GM21825 (cell line): ENCODE measurements around the gene EFNA5.
A peak's percentile ranks its signal among the peaks of the same experiment; 100 is the strongest.
"Not testable (repeated sequence)": the region's sequence is repeated elsewhere in the genome, so short reads cannot be mapped to it uniquely, and the experiment has no call there.

ENCODE experiments used
- ATAC-seq: cut with Tn5 transposase; IDR thresholded peaks from one replicate; pipeline ENCODE4 v1.9.1; 2021; ENCODE audit warnings: mild to moderate bottlenecking, moderate library complexity; ENCODE audit not compliant: unreplicated experiment

The EFNA5 gene

DNA sequence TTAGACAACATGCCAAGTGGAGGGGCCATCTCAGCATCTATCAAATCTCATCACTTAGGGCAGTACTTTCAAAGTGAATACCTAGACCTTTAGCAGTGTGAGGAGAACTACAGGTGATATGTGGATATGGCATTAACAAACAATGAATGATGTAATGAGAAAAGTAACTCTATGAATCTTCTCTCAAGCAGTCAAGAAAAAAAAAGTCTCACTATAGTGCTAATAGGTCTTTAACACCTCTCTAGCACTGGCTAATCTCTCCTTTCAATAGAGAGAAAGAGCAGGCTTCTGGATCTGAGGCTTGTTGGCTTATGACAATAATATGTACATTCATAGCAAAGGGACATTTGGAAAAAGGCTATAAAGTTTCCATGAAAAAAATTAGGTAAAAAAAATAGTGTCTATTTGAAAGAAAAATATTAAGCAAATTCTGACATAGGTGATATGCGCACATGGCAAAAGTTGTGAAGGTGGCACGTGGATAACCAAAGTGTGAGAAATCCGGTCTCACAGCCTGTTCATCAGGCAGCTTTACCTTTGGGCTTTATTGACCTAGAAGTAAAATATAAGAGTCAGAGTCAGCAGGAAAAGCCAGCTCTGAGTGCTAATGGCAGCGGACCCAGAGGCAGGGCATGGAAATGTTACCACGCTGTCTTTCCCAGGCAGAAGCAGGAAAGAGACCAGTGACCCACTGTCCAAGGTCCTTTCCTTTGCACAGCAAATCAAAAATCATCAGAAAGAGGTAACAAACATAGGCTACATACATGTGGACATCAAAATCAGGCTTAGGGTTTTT is 203.4 kb downstream of the EFNA5 start:
- ATAC-seq = no peak

DNA sequence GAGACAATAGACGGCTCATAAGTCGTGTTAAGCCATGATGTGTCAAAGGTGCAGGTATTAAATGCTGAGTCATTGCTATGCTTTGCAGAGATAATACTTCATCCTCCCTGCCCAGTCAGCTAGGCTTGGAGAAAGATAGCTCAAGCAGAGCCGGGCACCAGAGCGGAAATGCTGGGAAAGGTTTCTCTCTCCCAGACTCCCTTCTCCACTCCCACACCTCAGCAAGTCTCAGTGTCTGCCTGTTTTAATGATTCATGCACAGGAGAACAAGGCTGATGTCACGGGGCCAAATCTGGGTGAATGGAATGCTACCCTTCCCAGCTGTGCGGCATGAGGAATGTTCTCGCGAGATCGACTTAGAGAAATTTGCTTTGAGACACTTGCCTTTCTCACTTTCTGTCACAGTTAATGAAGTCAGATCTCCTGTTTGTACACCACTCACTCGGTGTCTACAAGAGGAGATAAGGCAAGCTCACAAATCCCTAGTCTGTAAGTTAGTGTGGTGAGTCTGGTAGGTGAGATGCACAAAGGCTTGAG is 204.4 kb downstream of the EFNA5 start:
- no peak for ATAC-seq

DNA sequence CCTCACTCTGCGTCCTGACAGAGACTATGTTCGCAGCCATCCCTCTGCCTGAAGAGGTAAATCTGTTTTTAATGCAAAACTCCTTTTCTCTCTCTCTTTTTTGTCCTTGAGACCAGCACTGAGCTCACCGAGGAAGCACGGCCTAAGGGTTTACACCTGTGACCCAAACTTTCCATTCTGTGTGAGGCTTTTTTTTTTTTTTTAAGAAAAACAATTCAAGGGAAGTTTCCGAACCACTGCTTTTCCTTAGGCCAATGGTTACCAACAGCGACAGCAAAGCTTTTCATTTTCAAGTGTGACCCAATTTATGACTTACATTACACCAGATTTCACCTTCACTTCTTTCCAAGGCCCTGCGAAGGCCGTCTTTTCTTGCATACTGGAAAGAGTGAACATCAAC is 205.9 kb downstream of the EFNA5 start:
- ATAC-seq = no peak

DNA sequence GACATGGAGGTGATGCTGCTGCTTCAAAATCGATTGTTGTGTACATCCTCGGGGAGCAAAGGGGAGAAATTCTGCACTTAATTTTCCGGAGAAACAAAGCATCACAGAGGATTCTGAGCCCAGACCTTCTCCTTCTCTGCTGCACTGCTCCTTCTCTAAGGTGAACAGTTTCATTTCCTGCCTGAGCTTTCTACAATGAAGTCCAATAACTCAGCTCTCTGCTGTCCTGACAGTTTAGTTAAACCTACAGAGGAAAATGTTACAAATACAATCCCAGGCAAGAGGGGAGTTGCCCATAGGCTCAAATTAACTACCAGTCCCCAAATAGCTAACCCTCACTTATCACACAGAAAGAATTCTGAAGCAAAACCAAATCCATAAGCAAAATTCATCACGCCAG is 206.3 kb downstream of the EFNA5 start:
- no peak for ATAC-seq

DNA sequence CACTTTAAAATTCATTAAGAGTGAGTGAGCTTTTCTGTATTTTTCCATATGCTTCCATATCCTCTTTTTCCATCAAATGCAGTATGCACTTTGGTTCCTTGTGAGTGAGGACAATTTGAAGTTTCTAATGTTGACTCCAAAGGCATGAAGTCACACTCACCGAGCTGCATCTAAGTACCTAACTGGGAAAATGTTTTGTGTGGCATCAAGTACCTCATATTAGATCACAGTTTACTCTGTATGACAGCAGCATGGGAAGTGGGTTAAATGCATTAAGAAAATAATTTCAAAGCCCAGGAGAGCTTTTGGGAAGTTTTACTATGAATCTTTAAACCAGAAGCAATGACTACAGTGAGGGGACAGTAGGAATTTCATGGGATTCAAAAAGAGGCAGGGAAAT is 207.0 kb downstream of the EFNA5 start:
- ATAC-seq = no peak

DNA sequence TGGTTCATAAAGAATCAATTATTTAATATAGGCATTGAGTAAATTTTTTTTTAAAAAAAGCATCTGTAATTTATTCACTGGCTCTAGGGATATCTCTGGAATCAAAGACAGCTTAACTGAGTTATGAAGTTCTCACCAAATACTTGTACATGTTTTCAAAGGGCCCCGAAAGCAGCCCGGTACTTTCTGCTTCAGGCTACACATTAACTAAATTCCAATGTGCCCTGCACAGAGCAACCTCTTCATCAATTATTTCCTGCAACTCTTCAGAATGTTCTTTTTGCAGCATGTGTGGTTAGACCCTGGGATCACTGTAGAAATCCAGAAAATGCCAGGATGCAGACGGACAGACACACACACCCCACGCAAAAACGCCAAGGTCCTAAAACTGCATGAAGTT is 209.0 kb downstream of the EFNA5 start:
- ATAC-seq = no peak

DNA sequence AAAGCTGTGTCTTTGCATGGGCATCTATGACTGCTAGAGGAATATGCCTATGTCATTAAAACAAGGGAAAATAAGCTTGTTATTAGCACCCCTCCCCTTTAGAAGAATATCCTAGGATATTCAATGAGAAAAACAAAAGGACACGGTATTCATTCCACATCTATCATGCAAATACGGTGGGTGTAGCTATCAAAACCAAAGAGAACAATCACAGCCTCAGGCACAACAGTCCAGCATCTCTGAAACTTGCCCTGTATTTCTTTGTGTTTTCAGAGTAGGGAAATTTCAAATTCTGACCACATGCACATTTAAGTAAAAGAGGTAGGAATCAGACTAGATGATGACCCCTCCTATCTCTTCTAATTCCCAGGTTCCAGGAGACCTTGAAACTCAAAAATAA is 209.9 kb downstream of the EFNA5 start:
- ATAC-seq = no peak

DNA sequence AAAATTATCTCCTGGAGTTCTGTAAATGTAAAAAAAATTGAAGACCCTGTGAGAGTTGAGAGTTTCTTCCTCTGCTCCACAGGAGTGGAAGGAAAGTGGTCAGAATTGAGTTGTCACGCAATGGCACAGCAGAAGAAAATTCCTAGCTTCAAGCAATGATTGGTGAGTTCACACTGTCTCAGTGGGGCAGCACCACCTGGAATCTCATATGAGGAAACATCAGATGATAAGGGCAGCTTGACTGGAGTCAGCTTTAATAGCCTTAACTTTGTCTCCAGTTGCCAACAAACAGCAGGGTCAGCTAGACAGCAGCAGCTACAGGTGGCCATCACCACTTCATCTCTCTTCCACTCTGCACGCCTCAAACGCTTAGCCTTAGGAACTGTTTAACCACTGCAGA is 211.1 kb downstream of the EFNA5 start:
- no peak for ATAC-seq

DNA sequence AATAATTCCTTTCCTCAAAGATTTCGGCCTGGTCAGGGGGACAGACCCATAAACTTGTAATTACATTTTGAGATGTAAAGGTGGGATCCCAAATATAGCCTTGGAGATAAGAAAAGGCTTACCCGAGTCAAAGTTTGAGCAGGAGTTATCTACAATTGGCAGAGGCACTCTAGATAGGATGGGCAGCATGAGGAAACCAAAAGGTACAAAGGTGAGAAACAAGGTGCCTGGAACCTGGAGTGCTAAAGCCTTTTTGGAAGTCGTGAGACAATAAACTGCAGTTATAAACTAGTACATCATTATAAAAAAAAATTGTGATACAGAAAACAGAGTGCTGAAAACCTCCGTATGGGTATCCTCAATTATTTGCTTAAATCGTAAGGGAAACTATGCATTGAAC is 212.4 kb downstream of the EFNA5 start:
- no peak for ATAC-seq

DNA sequence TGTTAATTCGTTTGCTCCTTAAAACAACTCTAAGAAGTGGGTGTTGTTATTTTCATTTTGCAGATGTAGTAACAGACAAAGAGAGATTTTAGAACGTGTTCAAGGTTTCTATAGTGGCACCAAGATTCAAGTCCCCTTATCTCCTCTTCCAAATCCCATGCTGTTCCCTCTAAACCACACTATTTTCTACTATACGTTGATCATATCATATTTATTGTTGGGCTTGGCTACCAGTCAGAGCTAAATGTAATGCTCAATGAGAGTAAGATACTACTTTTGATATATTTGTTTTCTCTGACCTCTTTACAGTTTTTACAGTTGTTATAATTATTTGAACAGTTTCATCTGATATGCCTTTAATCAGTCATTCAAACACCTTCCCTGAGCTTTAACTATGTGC is 212.9 kb downstream of the EFNA5 start:
- ATAC-seq = no peak

DNA sequence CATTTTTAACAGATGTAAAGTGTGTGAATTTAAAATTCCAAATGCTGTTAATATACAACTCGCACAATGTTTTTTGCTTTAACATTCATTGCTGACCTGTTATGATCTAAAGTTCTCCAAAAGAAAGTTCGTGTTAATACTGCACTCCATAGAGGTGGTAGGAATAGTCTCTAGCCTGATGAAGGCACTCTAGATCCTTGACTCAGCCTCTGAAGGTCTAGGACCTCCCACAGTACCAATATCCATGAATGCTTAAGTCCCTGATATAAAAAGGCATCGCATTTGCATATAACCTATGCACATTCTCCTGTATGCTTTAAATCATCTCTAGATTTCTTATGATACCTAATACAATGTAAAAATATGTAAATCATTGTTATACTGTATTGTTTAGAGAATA is 213.6 kb downstream of the EFNA5 start:
- no peak for ATAC-seq

DNA sequence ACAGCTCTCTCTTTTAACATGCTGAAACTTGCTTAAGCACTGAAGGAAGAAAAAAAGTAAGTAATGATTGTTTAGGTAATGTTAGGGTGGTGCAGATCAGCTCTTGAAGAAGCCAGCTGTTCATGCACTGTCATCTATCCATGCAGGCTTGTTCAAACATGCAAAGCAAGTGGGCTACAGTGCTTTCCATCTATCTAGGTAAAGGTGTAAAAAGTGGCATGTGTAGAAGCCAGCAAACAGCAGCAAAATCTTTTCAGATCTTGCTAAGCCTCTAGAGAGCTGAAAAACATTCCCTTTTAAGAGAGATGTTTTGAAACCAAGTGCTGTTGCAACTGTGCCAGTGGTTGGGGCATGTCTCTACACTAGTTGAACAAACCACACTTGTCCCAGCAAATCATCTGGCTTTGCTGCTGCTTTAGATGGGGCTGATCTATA is 214.4 kb downstream of the EFNA5 start:
- peak; percentile 80 for ATAC-seq

DNA sequence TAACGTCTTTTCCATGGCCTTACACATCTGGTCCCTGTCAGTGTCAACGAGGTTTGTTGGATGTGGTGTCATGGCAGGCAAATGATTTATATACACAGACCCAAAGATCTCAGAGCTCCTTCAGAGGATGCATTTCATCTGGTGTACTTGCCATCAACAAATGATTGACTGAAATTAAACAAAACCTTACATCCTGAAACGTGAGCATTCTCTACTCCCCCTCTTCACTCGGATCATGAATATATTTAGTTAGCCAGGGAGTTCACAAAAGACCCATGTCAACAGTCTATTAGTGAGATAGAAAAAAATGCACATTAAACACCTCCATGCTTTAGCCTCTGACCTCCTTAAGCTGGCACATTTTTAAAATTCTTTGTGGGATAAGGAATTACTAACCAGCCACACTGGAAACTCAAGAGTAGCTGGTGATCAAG is 215.6 kb downstream of the EFNA5 start:
- no peak for ATAC-seq

DNA sequence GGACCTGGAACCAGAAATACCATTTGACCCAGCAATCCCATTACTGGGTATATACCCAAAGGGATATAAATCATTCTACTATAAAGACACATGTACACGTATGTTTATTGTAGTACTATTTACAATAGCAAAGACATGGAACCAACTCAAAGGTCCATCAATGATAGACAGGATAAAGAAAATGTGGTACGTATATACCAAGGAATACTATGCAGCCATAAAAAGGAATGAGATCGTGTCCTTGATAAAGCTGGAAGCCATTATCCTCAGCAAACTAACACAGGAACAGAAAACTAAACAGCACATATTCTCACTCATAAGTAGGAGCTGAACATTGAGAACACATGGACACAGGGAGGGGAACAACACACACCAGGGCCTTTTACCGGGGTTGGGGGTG is 218.9 kb downstream of the EFNA5 start:
- ATAC-seq = not testable (repeated sequence)

DNA sequence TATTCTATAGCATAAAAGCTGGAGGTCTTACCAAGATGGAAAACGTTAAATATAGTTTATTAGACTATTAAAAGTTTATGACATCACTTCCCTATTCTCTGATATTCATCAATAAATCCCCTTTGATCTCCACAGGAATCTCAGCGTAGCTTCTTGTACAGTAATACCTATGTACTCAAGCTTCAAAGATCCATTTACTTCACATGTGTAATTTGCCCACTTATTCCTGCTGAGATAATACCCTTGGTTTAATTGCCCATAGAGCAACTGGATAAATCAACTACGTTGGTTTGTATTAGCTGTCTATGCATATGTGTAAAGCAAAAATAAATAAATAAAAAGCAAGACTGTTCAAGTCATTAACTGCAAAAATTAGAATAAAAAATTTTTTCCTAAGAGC is 219.7 kb downstream of the EFNA5 start:
- ATAC-seq = no peak

DNA sequence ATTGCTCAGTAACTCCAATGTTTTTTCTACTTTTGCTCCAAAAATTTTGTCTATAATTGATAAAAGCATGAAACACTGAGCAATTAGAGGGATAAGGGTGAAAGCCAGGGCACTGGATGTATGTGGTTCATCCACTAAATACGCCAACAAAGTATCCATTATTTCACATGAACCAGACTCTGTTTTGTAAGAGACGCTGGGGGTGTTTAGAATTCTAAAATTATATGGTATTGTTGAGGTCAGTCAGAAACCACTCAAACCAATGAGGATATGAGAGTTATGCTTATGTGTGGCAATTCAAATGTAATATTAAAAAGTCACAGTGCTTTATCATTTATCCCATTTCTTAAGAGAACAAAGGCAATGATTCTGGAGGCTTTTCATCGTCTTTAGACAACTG is 220.2 kb downstream of the EFNA5 start:
- ATAC-seq = no peak

DNA sequence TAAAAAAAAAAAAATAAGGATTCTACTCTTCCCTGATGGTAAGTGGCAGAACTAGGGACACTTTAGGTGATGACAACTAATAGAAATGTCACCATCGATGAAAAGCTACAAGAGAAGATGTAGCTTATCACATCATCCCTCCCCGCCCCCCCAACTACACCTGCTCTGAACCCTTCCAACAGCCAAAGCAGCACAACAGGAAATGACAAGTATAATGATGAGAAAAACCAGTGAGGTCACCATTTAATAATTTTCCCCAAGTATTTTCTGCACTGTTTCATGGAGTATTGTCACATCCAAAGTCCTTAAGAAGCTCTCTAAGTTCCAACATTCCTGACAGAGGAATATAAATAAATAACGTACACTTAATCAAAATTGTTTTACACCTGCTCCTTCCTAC is 221.4 kb downstream of the EFNA5 start:
- no peak for ATAC-seq

DNA sequence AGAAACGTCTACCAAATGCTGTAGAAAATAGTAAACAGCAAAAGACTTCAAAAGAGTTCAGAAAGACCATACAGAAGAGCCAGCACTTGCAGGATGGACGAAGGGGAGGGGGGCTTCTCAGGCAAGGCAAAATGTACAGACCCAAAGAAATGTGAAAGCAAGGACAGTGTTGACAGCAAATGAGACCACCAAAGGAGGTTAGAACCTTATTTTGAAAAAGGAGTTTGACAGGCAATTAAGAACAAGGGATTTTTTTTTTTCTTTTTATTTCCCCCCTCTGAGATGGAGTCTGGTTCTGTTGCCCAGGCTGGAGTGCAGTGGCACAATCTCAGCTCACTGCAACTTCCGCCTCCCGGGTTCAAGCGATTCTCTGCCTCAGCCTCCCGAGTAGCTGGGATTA is 223.2 kb downstream of the EFNA5 start:
- no peak for ATAC-seq

DNA sequence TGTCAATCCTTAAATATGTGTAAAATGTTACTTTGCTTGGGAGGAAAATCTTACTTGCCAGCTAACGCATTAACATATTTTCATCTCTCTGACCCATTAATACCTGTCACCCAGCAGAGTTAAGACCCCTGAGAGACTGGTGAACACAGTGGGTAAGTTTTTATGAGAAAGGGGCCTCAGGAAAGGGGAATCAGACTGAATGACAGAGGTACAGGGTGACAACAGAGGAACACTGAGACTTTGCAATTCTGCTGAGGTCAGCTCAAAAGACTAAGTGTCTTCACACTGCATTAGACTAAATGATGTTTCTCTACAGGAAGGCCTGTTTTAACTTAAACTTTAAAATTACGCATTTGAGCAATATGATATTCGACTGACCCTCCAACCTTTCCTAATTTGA is 223.8 kb downstream of the EFNA5 start:
- no peak for ATAC-seq

DNA sequence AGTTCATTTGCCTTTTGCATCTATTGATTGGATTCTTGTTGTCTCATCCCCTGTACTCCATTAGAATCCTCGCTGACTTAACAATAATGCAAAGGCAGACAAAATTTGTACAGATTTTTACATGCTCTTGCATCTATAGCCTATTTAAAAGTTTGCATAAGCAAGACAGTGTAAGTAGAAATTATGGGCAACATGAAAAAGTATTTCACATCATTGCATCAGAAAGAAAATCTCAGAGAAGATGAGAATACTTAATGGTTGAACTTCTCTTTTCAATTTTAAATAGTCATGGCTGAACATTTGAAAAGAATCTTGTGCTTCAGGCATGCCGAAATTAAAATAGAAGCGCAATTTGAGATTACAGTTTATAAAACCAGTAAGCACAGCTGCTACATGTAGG is 226.4 kb downstream of the EFNA5 start:
- no peak for ATAC-seq

DNA sequence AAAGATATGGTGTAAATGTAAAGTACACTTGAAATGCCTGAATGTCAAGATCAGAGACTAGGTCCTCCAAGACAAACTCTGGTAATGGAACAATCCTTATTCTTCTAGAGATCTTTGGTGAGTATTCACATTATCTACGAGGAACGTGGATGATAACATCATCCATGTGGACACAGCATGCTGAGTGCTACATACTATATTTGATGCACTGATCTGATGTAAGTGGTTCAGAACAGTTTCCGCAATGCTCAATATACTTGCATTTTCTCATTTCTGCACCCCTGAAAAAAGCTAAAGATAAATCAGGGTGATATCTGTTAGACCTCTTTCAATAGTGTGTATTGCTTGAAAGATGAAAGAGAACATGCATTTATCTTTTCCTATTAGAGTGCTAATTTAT is 226.8 kb downstream of the EFNA5 start:
- ATAC-seq = no peak

DNA sequence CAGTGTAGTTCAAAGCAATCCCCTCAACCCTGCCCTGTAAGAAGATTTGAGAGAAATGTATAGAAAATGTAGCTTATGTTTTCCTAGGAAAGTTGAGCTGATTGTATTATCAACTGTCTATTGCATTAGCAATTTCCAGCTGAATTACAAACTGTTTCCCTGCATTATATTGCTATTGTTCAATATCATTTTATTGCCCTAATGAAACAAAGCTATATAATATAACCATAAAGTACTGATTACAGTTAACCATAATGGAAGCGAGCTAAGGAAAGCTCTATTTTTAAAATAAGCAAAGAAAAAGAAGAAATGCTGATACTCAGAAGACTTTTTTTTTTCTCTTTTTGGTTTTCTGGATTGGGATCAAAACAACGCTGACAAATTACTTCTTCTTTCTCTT is 228.3 kb downstream of the EFNA5 start:
- no peak for ATAC-seq

DNA sequence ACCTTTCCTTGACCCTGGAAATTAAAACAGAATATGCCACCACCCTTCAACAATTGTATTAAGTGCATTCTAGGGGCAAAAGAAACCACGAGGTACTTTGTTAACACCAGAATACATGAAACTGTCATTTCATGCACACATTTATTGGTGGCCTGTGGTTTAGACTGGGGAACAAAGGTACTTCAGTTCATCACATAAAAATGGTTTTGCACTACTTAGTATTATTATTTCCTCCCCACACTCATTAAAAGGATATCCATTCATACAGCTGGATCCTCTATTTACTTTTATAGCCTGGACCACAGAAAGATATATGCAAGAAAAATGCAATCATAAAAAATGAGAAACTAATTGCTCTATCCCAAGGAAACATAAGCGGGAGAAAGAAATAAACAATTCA is 230.9 kb downstream of the EFNA5 start:
- ATAC-seq = no peak
